C4-2B (cell line): Measurements from ENCODE around the gene MIOX.
A peak's percentile ranks its signal among the peaks of the same experiment; 100 is the strongest.

Source experiments
- H3K27ac ChIP-seq: fragments of 450-650 bp; 2 replicates; pipeline ENCODE4 v1.5.1; 2017
- CTCF ChIP-seq: fragments of 450-650 bp; conservative IDR thresholded peaks from 2 replicates; pipeline ENCODE4 v1.5.1; 2017; ENCODE audit warnings: mild to moderate bottlenecking
- ZFX ChIP-seq: fragments of 450-650 bp; IDR thresholded peaks from 2 replicates; pipeline ENCODE4 v1.6.1; 2017

MIOX gene

GRCh38 chr22:50522806-50523438 is 36.3 kb downstream of the MIOX start:
- no peak overlapping the region for H3K27ac ChIP-seq
- TF ChIP-seq CTCF (no peak), ZFX (no peak)

- peak overlapping the region; percentile 98; the same call in 1 of the 2 replicates for H3K27ac ChIP-seq
- TF ChIP-seq ZFX (no peak), CTCF (no peak)
Observed at GRCh38 chr22:50523458-50523805, 36.8 kb downstream of the MIOX start.

GRCh38 chr22:50523806-50524675 is 37.4 kb downstream of the MIOX start:
- peak overlapping the region; percentile 98 for H3K27ac ChIP-seq
- TF ChIP-seq CTCF (no peak), ZFX (no peak)

- peak overlapping the region; percentile 98 for H3K27ac ChIP-seq
- no peak for TF ChIP-seq CTCF
- no peak for TF ChIP-seq ZFX
Observed at GRCh38 chr22:50524676-50525103, 38.0 kb downstream of the MIOX start.

GRCh38 chr22:50525104-50525857 is 38.6 kb downstream of the MIOX start, which contains the start of gene SCO2:
Gene SCO2 (minus strand): TSS chr22:50525598. CDS start chr22:50524411, 1,187 bp downstream.
- peak within 1 kb of the TSS; percentile 98 for H3K27ac ChIP-seq
- no peak for TF ChIP-seq CTCF
- no peak; the same call in 1 of the 2 replicates for TF ChIP-seq ZFX

- TF ChIP-seq ZFX (no peak), CTCF (0 out of 2 replicates have a peak, but pooled peaks have one; percentile 71)
- H3K27ac ChIP-seq, result peak overlapping the region; percentile 98
Observed at GRCh38 chr22:50525858-50526107, 39.1 kb downstream of the MIOX start.
